Cardiac fibroblast (primary cell): ENCODE data around the gene CACNA1D.

Experiments used
- DNase-seq, 2 donors: peaks; one replicate each; pipeline versions ENCODE4 v3.0.0 to v3.0.0-alpha.2; 2010; ENCODE audit warnings: low read depth in 2 of 2
- H3K4me3 ChIP-seq, 2 donors: replicated peaks in 1 of 2; 1 replicate in 1 of 2; 2 replicates in 1 of 2; pipeline ENCODE4 v1.5.1; 2011; ENCODE audit warnings: low read depth in 2 of 2, low read length in 2 of 2, mild to moderate bottlenecking in 2 of 2, moderate library complexity in 1 of 2
- TF ChIP-seq, protein P1 (sequence below): IDR thresholded peaks from one replicate; pipeline ENCODE4 v1.5.1; 2011; ENCODE audit warnings: low read depth, mild to moderate bottlenecking, low read length, inconsistent platforms

CACNA1D gene

GRCh38 chr3:53616321-53616720 is 121.9 kb downstream of the CACNA1D start:
- no peak for DNase-seq
- H3K4me3 ChIP-seq = no peak overlapping the region
- TF ChIP-seq, protein P1, sequence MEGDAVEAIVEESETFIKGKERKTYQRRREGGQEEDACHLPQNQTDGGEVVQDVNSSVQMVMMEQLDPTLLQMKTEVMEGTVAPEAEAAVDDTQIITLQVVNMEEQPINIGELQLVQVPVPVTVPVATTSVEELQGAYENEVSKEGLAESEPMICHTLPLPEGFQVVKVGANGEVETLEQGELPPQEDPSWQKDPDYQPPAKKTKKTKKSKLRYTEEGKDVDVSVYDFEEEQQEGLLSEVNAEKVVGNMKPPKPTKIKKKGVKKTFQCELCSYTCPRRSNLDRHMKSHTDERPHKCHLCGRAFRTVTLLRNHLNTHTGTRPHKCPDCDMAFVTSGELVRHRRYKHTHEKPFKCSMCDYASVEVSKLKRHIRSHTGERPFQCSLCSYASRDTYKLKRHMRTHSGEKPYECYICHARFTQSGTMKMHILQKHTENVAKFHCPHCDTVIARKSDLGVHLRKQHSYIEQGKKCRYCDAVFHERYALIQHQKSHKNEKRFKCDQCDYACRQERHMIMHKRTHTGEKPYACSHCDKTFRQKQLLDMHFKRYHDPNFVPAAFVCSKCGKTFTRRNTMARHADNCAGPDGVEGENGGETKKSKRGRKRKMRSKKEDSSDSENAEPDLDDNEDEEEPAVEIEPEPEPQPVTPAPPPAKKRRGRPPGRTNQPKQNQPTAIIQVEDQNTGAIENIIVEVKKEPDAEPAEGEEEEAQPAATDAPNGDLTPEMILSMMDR = no peak

DNA sequence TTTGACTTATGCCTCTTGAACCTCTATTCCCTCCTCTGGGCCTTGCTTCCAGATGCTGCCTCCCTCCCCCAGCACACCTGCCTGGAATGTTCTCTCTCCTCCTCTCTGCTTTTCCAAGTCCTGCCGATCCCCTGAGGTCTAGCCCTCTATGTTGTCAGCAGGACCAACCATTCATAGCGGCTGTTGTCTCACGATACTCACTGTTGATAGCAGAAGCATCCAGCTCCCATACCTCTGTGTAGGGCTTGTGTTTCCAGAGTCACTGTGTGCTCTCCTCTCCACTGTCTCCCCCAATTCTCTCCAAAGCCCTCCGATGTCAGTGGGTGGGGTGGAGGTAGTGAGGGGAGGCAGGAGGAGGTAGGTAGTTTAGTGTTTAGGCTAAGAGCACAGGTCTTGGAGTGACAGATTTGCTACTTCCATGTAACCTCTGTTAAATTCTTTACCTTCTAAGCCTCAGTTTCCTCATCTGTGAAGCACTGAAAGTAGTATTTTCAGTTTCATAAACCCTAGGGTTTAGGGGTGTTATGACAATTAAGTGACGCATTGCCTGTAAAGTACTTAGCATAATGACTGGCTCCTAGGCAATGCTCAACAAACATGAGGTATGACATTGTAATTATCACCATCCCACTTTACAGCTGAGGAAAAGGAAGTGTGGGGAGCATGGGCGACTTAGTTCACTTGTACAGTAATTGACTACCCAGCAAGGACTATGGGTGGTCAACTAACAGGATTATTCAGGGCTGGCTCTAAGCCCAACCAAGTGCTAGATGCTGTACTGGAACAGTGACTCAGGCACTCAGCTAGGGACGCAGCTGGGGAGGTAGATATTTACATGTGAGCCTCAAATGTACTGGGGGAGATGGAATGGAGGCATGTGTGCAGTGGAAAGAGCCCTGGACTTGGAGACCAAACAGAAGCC is 122.8 kb downstream of the CACNA1D start:
- no peak overlapping the region for H3K4me3 ChIP-seq
- no peak for DNase-seq
- TF ChIP-seq, protein P1 = no peak

GRCh38 chr3:53617893-53618523 is 123.6 kb downstream of the CACNA1D start:
- TF ChIP-seq, protein P1 = no peak
- no peak overlapping the region for H3K4me3 ChIP-seq
- DNase-seq = no peak

DNA sequence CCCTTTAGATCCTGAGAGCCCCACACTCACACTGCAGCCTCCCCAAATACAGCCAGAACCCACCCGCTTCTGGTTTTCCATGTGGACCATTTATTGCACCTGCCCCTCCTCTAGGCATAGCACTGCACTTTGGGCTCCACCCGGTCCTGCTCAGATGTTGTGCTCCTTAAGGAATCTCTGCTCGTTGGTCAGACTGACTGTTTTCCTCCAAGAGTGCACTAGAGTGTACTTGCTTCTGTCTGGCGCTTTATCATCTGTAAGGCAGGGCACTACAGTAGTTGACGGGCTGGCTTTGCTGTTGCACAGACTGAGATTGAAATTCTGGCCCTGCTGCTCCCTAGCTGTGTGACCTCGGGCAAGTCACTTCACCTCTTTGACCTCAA is 124.1 kb downstream of the CACNA1D start:
- no peak overlapping the region for H3K4me3 ChIP-seq
- TF ChIP-seq, protein P1 = no peak
- no peak for DNase-seq

- no peak for DNase-seq
- TF ChIP-seq, protein P1 = no peak
- no peak overlapping the region for H3K4me3 ChIP-seq
Observed at GRCh38 chr3:53618936-53619335, 124.5 kb downstream of the CACNA1D start.

DNA sequence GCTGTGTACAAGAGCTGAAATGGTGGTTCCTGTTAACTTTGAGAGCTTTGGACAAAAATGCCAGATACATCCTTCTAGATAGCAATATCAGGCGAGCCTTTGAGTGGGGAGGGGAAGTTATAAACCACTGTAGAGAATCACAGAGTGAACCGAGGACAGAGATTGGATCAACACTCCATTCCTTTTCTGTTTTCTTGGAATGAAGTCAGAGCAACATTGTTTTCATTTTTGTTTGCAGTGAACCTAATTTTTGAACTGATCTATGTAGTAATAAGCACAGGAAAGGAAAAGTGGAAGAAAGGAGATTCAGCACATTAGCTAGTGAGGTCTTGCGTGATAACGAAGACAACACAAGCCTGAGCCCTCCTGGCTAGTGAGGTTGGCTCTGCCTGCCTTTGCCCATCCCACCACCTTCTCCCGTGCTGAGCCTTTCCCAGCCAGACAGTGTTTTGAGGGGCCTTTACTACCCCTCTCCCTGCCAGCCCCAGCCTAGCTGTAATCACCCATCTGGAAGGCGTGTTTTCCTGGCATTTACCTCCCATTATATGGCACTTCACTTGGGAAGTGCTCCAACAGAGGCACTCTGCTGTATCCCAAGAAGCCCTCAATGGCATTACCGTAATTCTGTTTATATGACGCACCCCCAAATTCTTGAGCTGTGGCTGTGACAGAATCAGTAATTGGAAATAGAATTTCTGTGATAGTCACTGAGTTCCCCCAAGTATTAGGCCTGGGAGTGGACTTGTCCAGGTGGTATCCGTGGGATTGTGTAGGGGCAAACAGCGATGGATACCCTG is 129.8 kb downstream of the CACNA1D start:
- DNase-seq = no peak
- H3K4me3 ChIP-seq = no peak overlapping the region
- TF ChIP-seq, protein P1 = no peak
